HTR-8/SVneo (cell line): Measurements from ENCODE around the gene TMEM154.
A peak's percentile ranks its signal among the peaks of the same experiment; 100 is the strongest.

Source experiments
- DNase-seq: peaks from one replicate; pipeline ENCODE4 v3.0.0; 2011; ENCODE audit warnings: low spot score, mixed read lengths; ENCODE audit not compliant: insufficient read length
- FAIRE-seq: peaks from 2 replicates; lab custom pipeline; 2011; peaks lifted over from hg19 to GRCh38; lab: Jason Lieb, UNC

TMEM154 gene, protein sequence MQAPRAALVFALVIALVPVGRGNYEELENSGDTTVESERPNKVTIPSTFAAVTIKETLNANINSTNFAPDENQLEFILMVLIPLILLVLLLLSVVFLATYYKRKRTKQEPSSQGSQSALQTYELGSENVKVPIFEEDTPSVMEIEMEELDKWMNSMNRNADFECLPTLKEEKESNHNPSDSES

DNA sequence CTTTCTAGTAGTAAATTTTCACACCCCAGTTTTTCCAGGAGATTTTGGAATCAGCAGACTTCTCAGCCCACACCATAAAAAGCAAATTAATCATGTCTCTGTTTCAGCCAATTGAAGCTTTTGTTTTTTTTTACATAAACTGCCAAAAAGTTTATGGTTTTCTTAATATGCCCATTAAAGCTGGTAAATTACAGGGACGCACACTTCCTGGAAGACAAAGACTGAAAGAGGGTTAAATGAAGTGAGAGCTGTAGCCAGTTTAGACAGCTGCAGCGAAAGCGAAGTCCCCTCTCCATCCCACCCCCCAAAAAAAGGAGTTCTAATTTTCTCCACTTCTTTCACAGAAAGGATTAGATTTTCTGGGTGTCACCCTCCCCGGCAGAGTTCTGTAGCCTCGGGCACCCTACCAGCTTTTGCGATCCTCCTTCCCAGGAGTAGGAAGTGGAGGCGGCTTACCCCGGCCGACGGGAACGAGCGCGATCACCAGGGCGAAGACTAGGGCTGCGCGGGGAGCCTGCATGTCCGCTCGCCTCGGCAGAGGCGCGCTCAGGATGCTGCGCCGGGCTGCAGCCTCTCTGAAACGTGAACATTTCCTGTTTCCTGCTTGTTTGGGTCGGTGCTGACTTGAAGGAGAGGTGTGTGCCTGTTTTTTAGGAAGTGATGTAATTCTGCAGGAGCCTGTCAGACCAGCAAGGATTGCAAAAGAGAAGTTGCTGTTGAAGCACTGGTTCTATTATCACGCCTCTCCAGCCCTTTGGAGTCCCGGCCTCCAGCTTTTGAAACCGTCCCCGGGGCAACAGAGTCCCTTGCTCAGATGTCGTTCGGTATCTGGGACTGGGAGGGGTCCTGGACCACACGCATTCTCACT lies at the start of gene TMEM154:
Gene TMEM154 (minus strand): TSS at position 584 of the 868 bp plus-strand sequence. CDS start 64 bp downstream, at position 520.
- FAIRE-seq (no peak), DNase-seq (peak; percentile 60)

DNA sequence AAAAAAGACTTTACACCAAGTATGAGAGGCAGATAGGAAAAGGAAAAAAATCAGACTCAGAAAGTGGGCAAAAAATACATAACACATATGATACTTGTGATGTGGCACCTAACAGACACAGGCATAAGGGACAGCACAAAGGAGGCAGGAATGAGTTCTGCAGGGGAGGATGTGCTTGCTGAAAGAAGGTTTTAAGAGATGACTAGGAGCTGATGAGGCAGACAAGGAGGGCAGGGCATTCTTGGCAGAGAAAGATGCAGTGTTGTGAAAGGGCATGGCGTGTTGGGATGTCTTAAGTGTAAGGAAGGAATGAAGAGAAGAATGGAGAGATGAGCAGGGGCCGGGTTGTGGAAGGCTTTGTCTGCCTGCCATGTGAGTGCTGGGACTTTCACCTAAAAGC lies 49.7 kb upstream of the TMEM154 start:
- DNase-seq (no peak), FAIRE-seq (no peak)

DNA sequence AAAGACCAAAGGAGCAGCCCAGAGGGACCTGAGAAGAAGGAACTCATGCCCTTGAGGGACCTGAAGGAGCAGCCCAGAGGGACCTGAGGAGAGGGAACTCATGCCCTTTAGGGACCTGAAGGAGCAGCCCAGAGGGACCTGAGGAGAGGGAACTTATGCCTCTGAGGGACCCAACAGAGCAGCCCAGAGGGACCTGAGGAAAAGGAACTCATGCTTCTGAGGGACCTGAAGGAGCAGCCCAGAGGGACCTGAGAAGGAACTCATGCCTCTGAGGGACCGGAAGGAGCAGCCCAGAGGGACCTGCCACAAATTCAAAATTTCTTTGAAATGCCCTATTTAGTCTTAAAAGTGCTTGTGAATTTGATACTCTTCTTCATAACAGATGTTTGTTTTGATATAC lies 48.5 kb upstream of the TMEM154 start:
- FAIRE-seq: no peak
- no peak for DNase-seq

DNA sequence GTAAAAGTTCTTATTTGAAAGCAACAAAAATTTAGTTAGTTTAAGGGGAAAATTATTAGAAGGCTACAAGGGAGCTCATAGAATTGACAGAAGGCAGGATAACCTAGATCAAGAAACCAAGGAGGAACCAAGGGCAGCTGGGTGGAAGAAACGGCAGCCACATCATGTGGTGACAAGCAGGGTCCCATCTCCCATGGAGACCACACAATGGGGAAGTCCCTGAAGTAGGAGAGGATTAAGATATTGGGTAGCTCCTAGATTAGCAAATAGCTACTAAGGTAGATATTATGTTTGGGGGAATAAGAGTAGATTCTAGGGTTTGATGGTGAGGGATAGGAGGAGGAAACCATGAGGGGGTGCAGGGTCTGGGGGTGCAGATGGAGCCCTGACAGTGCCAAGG lies 48.0 kb upstream of the TMEM154 start:
- no peak for FAIRE-seq
- DNase-seq: no peak

DNA sequence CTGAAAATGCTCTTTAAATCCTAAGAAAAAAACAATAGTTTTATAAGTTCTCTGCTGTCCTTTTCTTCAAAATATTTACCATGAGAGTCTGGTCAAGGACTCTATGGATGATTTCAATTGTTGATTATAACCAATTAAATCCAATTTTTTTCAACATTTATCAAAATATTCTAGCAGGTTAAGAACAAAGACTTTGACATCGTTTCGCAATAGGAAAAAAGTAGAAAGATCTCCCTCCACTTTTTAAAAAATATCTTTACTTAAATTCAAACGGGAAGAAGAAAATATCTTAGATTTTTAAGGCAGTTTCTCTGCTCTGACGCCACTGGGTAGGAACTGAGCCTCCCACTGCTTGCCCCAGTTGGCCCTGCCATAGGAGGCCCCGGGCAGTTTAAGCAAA lies 44.7 kb upstream of the TMEM154 start:
- FAIRE-seq: no peak
- DNase-seq: no peak

DNA sequence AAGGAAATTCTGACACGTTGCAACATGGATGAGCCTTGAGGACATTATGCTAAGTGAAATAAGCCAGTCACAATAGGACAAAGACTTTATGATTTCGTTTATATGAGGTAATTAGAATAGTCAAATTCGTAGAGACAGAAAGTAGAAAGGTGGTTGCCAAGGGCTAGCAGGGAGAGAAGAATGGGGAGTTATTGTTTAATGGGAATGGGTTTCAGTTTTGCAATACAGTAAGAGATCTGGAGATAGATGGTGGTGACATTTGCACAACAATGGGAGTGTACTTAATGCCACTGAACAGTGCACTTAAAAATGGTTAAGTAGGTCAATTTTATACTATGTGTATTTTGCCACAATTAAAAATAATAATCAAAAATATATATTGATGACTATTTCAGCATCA lies 43.4 kb upstream of the TMEM154 start:
- no peak for DNase-seq
- FAIRE-seq: no peak

DNA sequence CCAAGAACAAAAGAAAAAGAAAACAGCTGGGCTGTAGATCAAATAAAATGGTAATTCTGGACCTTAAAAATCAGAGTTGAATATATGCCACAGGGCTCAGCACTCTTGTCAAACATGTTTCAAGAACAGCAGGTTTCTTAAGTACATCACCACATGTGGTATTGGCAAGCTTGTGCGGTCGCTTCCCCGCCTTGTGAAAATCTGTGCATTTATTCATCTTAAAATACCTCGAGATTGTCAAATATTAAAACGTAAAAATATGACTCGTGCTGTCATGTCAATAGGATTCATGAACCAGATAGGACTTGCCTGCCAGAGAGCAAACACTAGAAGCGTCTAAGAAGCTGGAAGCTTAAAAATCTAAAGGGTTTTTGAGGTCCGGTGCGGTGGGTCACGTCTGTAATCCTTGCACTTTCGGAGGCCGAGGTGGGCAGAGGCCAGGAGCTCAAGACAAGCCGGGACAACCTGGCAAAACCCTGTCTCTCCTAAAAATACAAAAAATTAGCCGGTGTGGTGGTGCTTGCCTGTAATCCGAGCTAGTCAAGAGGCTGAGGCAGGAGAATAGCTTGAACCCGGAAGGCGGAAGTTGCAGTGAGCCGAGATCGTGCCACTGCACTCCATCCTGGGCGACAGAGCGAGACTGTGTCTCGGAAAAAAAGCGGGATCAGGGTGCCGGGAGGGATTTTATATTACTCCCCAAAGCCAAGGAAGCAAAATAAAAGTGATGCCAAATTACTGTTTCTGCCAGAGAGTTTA lies 40.2 kb upstream of the TMEM154 start:
- DNase-seq (no peak), FAIRE-seq (no peak)

DNA sequence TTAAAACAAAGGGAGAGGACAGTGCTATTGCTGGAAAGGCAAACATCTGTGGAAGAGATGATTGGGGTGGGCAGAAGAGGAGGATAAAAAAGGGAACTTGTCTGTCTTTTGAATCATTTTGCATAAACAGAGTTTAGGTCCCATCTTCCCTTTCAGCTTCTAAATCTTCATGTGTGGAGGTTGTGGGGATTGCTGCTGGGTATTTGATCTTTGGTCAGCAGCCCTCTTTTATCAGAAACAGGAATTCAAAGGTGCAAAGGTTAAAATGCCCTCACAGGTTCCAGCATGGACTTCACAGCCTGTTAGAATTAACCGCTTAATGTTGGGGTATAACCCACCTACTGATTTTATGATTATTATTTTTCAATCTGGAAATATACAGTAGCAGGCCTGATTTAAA lies 39.5 kb upstream of the TMEM154 start:
- FAIRE-seq (no peak), DNase-seq (no peak)

DNA sequence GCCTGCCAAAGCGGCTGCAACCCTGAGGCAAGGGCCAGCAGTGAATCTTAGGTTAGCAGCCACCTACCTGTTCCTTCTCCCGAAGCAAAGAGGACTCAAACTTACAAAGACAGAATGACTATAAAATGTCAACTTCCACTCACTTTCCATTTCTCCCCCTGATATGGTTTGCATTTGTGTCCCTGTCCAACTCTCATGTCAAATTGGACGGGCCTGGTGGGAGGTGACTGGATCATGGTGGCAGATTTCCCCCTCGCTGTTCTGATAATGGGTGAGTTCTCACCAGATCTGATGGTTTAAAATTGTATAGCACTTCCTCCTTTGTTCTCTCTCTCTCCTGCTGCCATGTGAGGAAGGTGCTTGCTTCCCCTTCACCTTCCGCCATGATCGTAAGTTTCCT lies 35.3 kb upstream of the TMEM154 start:
- FAIRE-seq: no peak
- DNase-seq: no peak

DNA sequence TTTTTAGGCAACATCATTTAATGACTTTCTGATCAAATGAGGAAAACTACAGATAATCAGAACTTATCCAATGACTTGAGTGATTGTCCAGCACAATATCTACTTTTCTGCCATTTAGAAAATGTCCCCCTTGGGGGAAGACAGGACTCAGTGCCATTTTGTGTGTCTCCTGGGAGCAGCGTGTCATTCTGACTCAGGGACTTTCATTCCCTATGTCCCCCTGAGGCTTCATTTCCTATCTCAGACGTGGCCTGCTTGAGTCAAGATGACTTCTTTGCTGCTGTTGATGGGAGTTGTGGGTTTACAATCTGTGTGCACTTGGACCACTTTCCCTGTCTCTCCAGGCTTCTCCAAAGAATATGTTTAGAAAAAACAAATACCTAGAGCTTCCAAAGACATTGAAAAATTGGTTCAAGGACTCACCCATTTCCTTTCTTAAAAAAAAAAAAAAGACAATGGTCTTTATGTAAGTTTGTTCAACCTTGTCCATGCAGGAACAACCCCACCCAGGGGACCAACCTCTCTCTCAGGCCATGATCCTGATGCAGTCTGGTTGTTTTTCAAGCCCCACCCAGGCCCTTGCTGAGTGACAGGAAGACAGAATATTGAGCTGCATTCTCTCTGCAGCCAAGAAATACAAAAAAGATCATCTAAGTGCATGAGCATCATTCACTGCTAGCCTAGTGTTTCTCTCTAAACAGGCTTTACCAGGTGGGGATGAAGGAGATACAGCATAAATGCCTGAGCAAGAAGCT lies 34.3 kb upstream of the TMEM154 start:
- no peak for DNase-seq
- FAIRE-seq: no peak

DNA sequence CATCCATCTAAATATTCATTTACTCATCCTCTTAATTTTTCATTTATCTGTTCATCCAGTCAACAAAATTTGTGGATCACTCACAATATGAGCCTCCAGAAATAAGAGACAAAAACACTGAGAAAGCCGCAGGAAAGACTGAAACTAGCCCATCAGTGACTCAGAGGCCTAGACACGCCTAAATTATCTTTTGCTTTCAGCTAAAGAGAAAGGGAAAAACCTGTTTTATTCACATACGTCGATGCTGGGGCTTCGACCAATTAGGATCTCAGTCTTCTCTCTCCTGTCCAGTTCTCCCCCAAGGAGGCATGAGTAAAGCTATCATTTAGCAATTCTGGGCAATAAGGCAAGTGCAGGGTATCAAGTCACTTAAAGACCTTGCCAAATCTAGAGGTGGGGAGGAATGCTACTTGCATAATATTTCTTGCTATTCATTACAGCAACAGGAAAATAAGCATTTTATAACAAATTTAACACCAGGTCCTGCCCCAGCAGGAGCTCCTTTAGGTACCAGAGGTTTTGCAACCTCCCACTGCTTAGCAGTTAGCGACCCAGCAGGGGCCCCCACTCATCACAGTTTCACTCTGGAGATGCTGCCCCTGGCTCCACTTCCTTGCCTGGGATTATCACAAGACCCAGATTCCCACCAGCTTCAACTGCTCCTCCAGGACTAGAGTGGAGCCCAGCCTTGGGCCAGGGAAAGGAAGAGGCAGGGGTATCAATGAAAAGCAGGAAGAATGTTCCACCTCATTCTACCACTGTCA lies 30.1 kb upstream of the TMEM154 start:
- no peak for FAIRE-seq
- no peak for DNase-seq

DNA sequence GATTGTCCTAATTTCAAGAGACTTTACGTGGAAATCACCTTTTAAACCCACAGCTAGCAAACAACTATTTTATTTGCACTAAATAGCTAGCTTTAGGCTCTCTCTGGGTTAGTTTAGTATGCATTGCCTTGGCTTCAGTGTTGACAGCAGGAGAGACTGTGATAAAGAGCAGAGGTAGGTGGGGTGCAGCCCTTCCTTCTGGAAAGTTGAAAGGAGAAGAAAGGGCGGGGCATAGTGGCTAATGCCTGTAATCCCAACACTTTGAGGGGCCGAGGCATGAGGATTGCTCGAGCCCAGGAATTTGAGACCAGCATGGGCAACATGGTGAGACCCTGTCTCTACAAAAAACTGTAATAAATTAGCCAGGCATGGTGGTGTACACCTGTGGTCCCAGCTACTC lies 29.0 kb upstream of the TMEM154 start:
- DNase-seq (no peak), FAIRE-seq (no peak)

DNA sequence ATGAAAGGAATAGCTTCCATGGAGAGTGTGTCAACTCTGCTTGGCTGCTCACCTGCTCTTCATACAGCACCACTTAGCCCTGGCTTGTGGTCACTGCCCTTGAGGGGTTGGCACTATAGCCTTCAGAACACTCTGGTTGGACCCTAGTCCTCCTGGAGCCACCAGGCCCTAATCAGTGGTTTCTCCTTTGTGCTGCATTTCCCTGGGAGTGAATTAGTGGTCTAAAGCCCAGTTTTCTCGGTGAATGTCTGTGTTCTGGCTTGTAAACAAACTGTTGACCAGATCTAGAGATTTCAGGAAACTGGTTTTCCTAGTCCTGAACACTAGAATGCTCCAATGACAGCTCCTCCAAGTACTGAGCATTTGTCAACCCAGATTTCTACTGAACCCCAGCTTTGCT lies 28.6 kb upstream of the TMEM154 start:
- DNase-seq (no peak), FAIRE-seq (no peak)

DNA sequence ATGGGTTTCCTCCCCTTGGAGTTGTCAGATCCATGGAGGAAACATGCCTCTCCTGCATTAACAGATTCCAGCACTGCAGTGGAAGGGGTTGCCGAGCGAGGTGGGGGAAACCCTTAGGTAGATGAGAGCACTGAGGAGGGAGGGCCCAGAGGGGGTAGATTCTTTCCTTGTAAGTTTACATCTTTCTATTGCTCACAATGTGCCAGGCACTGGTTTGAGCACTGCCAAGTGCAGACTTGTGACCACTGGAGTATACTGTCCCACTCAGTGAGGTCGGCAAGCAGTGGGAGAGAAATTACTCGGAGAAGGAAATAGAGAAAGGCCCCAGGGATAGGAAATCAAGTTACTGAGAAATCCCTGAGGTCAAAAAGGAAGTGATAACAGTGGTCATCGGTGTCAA lies 27.8 kb upstream of the TMEM154 start:
- FAIRE-seq (no peak), DNase-seq (no peak)

DNA sequence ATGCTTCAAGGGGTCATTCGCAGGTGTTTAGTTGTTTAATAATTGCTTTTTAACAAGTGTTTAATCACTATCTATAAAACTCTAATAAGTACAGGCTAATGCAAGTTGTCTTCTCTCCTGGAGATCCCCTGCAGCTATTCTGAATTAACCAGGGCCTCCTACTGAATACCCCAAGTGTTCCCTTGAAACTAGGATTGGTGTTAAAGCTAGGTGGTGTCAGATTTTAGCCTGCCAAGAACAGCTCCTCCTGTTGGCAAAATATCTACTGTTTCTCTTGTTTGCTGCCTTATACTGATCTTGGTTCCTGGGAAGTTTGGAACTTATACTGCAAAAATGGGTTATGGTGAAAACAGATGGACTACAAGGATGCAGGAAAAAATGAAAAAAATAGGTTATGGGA lies 26.1 kb upstream of the TMEM154 start:
- FAIRE-seq (no peak), DNase-seq (no peak)

DNA sequence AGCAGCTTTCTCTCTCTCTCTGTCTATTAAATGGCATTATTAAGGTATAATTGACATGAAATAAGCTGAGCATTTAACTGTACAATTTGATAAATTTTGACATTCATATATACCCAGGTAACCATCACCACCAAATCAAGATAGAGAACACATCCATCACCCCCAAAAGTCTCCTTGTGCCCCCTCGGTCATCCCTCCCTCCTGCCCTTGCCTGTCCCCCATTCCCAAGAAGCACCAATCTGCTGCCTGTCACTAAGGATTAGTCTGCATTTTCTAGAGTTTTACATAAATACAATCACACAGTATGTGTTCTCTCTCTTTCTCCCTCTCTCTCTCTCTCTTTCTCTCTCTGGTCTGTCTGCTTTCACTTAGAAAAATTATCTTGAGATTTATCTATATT lies 25.0 kb upstream of the TMEM154 start:
- FAIRE-seq (no peak), DNase-seq (no peak)

DNA sequence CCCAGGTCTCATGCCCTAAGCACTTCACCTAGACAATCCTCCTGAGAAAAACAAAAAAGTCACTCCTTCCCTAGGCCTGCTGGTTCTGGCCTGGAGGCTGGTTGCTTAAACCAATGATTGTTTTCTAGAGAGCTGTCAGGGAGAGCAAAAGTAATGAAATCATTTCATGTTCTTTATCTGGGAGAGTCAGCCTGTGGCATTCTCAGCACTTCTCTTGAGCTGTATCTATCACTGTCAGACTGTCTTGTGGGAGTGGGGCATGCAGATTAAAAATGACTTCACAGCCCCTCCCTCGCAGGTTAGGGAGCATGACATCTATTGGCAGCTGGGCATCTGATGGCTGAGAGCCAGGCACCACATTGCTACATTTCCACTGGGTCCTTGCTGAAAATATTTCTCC lies 20.4 kb upstream of the TMEM154 start:
- no peak for FAIRE-seq
- no peak for DNase-seq

DNA sequence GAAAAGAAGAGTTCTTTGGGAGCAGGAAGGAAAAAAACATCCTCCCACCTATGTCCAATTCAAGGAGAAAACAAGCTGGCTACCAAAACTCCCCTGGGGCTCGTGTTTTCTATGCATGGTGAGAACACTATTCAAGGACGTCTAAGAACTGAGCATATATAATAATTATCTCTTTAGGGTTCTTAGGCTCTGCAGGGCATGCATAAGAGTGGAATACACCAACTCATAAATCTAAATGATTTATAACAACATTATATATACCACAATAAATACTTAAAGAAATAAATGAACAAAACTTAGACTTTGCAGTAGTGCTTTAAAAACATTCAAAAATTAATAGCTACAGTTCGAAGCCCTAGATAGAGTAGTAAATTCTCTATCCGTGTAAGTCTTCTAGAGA lies 19.5 kb upstream of the TMEM154 start:
- DNase-seq: no peak
- FAIRE-seq: no peak

DNA sequence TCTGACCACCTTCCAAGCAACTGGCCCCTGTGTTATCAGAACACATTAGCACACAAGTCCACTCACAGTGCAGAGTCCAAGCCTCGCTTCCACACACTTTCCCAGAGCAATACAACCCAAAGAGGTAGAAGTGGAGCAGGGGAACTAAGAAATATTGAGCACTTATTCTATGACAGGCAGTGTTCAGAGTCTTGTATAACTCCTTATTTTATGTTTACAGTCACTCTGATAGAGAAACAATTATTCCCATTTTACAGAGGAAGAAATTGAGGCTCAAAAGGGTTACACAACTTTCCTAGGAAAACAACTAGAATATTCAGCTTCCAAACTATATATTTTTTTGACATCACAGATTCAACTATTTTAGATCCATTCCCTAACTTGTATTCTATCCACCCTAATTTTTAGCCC lies 18.3 kb upstream of the TMEM154 start:
- no peak for FAIRE-seq
- no peak for DNase-seq
